ENCODE results near the gene KCNIP2. TPM values are rescaled to one million over a fixed set of nuclear protein-coding genes. Genes with fewer than 3 reads are reported as not detected.

KCNIP2 gene
- total RNA-seq, 3 donors from 2014 or later: 11.9 to 90.4 (median 20.6) TPM

DNA sequence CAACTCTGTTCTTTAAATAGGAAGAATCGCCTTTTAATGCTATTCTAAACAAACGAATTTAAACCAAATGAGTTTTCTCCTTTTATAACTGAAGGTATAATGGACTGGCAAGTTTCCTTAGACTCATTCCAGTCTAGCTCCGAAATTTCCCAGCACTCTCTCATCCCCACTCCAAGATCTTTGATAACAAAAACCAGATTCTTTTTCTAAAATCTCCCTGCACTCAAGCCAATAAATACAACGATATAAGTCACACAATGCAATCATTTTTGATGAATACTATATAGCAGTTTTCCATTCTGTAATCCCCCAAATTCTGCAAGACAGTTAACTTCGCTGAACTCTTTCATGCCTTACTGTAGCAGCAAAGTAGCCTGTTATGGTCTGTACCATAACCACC, 27.2 kb downstream of the KCNIP2 start:
- Histone ChIP-seq H3K36me3 (no peaks in the 10 kb centered on the region), H3K4me3 (peak overlapping the region; percentile 92 to 99 (median 96)), H3K9me3 (no peaks in the 10 kb centered on the region), H3K27me3 (no peaks in the 10 kb centered on the region), H3K27ac (no peak overlapping the region), H3K4me1 (peaks cover 0 to 7% of the 10 kb centered on the region in 2 donors)
- no peak for DNase-seq (ENCODE audit: low spot score in 2 of 2)
- intact Hi-C loops (cut with DNase I; ENCODE audit: low total_unique reads): no loop called here
- TF ChIP-seq POLR2A (IDR thresholded peaks at IDR 0.05) (no peak), POLR2AphosphoS5 (IDR thresholded peaks at IDR 0.05) (no peak)
- TF ChIP-seq, protein P1, sequence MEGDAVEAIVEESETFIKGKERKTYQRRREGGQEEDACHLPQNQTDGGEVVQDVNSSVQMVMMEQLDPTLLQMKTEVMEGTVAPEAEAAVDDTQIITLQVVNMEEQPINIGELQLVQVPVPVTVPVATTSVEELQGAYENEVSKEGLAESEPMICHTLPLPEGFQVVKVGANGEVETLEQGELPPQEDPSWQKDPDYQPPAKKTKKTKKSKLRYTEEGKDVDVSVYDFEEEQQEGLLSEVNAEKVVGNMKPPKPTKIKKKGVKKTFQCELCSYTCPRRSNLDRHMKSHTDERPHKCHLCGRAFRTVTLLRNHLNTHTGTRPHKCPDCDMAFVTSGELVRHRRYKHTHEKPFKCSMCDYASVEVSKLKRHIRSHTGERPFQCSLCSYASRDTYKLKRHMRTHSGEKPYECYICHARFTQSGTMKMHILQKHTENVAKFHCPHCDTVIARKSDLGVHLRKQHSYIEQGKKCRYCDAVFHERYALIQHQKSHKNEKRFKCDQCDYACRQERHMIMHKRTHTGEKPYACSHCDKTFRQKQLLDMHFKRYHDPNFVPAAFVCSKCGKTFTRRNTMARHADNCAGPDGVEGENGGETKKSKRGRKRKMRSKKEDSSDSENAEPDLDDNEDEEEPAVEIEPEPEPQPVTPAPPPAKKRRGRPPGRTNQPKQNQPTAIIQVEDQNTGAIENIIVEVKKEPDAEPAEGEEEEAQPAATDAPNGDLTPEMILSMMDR (IDR thresholded peaks at IDR 0.05): no peak

GRCh38 chr10:101814466-101815071, 29.0 kb downstream of the KCNIP2 start:
- Histone ChIP-seq H3K27ac (no peak overlapping the region), H3K9me3 (no peaks in the 10 kb centered on the region), H3K4me3 (peak overlapping the region; percentile 92 to 99 (median 96)), H3K36me3 (no peaks in the 10 kb centered on the region), H3K27me3 (no peaks in the 10 kb centered on the region), H3K4me1 (peaks cover 0 to 7% of the 10 kb centered on the region in 2 donors)
- intact Hi-C loops (cut with DNase I; ENCODE audit: low total_unique reads): no loop called here
- DNase-seq (ENCODE audit: low spot score in 2 of 2): no peak
- TF ChIP-seq POLR2A (IDR thresholded peaks at IDR 0.05): no peak
- TF ChIP-seq POLR2AphosphoS5 (IDR thresholded peaks at IDR 0.05): no peak
- TF ChIP-seq, protein P1 (IDR thresholded peaks at IDR 0.05): no peak

- Histone ChIP-seq H3K36me3 (no peaks in the 10 kb centered on the region), H3K27me3 (no peaks in the 10 kb centered on the region), H3K9me3 (no peaks in the 10 kb centered on the region), H3K4me1 (peaks cover 0 to 7% of the 10 kb centered on the region in 2 donors), H3K27ac (no peak overlapping the region), H3K4me3 (no peak overlapping the region)
- intact Hi-C loops (cut with DNase I; ENCODE audit: low total_unique reads): no loop called here
- no peak for DNase-seq (ENCODE audit: low spot score in 2 of 2)
- TF ChIP-seq POLR2AphosphoS5 (IDR thresholded peaks at IDR 0.05): no peak
- TF ChIP-seq, protein P1 (IDR thresholded peaks at IDR 0.05): no peak
- TF ChIP-seq POLR2A (IDR thresholded peaks at IDR 0.05): no peak
Observed at GRCh38 chr10:101812606-101813005, 31.0 kb downstream of the KCNIP2 start.

DNA sequence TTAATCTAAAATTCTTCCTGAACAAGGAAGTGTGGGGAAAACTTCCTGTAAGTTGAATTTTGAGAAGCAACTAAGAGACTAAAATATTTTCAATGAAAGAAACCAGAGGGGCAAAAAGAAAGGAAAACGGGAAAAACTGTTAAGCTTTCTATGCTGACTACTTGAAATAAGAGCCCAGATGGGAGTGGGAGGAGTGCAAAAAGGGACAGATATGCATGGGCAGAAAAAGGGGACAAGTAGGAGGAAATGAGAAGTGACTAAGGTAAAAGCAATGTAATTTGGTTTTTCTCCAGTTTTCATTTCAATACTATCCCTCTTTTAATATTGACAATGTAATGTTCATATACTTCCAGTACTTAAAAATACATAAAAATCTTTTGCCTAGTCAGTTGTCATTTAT, 36.4 kb downstream of the KCNIP2 start:
- no peaks in the 10 kb centered on the region for H3K27me3 ChIP-seq
- H3K36me3 ChIP-seq: peaks cover 9% of the 10 kb centered on the region
- TF ChIP-seq, protein P1 (IDR thresholded peaks at IDR 0.05): no peak
- TF ChIP-seq POLR2A (IDR thresholded peaks at IDR 0.05) (no peak), POLR2AphosphoS5 (IDR thresholded peaks at IDR 0.05) (no peak)
- no peak overlapping the region for H3K4me3 ChIP-seq
- intact Hi-C loops (cut with DNase I; ENCODE audit: low total_unique reads): no loop called here
- no peak for DNase-seq (ENCODE audit: low spot score in 2 of 2)
- no peaks in the 10 kb centered on the region for H3K9me3 ChIP-seq
- no peak overlapping the region for H3K27ac ChIP-seq
- H3K4me1 ChIP-seq: no peaks in the 10 kb centered on the region

DNA sequence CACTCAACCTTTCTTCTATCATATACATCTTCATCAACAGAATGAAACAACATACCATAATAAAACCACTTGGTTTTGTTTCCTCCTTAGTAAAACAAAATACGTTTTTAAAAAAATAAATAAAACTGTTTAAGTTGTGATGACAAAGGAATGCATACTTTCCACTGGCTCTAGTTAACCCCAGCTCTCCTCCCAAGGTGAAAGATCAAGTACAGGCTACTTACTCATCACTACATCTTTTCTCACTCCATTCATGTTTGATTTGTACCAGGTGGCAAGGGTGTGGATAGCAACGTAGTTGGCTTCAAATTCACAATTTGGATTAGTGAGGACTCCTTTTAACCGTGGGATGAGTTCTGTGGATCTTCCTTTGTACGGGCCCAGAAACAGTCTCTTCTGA, 40.1 kb downstream of the KCNIP2 start:
- H3K4me1 ChIP-seq: no peaks in the 10 kb centered on the region
- no peak for TF ChIP-seq POLR2A (IDR thresholded peaks at IDR 0.05)
- TF ChIP-seq, protein P1 (IDR thresholded peaks at IDR 0.05): no peak
- no peak for TF ChIP-seq POLR2AphosphoS5 (IDR thresholded peaks at IDR 0.05)
- no peak overlapping the region for H3K4me3 ChIP-seq
- no peaks in the 10 kb centered on the region for H3K9me3 ChIP-seq
- no peak for DNase-seq (ENCODE audit: low spot score in 2 of 2)
- no peaks in the 10 kb centered on the region for H3K27me3 ChIP-seq
- no peak overlapping the region for H3K27ac ChIP-seq
- peaks cover 14% of the 10 kb centered on the region for H3K36me3 ChIP-seq
- intact Hi-C loops (cut with DNase I; ENCODE audit: low total_unique reads): no loop called here
